Immature natural killer cell (primary cell): ENCODE data around the gene SLC27A1. TPM values are rescaled to one million over a fixed set of nuclear protein-coding genes. Genes with fewer than 3 reads are reported as not detected.

Source experiments
- DNase-seq, 3 donors: peaks; one replicate each; pipeline ENCODE4 v3.0.0; 2022; ENCODE audit warnings: mixed read lengths in 1 of 3
- H3K27ac Mint-ChIP-seq, 6 donors: one replicate each; pipeline ENCODE4 v1.8.0; 2020; ENCODE audit warnings: mixed read lengths in 6 of 6, mild to moderate bottlenecking in 5 of 6, inconsistent platforms in 4 of 6, moderate library complexity in 3 of 6
- H3K27me3 Mint-ChIP-seq, 3 donors: one replicate each; pipeline ENCODE4 v1.8.0; 2020 to 2021; ENCODE audit warnings: low read depth in 3 of 3, mild to moderate bottlenecking in 3 of 3, mixed read lengths in 3 of 3, moderate library complexity in 3 of 3, inconsistent platforms in 1 of 3
- H3K36me3 Mint-ChIP-seq, 3 donors: one replicate each; pipeline ENCODE4 v1.8.0; 2020; ENCODE audit warnings: mixed read lengths in 3 of 3, inconsistent platforms in 2 of 3, mild to moderate bottlenecking in 2 of 3
- H3K4me1 Mint-ChIP-seq, 2 donors: one replicate each; pipeline ENCODE4 v1.8.0; 2020; ENCODE audit warnings: inconsistent platforms in 2 of 2, mild to moderate bottlenecking in 2 of 2, mixed read lengths in 2 of 2, moderate library complexity in 1 of 2
- H3K4me3 Mint-ChIP-seq, 5 donors: one replicate each; pipeline ENCODE4 v1.8.0; 2020; ENCODE audit warnings: mild to moderate bottlenecking in 5 of 5, mixed read lengths in 5 of 5, inconsistent platforms in 3 of 5, moderate library complexity in 3 of 5
- H3K9me3 Mint-ChIP-seq, 6 donors: one replicate each; pipeline ENCODE4 v1.8.0; 2020; ENCODE audit warnings: mild to moderate bottlenecking in 6 of 6, mixed read lengths in 6 of 6, inconsistent platforms in 4 of 6, moderate library complexity in 3 of 6
- polyA plus RNA-seq, 3 donors: library from polyadenylated mRNA; unstranded; fragments of 300-500 nt; fragmentation: Illumina TruSeq; gene quantifications; one replicate each; pipeline ENCODE4 v1.2.3, GENCODE V29; 2021

The SLC27A1 gene
- polyA plus RNA-seq, 3 donors from 2014 or later, result 9.7 to 15.9 (median 15.3) TPM

- Mint-ChIP-seq H3K27me3 (peaks cover 0 to 7% (median 3%) of the 10 kb centered on the region in 3 donors), H3K36me3 (no peaks in the 10 kb centered on the region), H3K4me3 (no peak overlapping the region), H3K9me3 (no peaks in the 10 kb centered on the region), H3K27ac (no peak overlapping the region), H3K4me1 (peaks cover 16 to 20% of the 10 kb centered on the region in 2 donors)
- DNase-seq, result no peak
Measured at GRCh38 chr19:17534767-17535166, 64.4 kb downstream of the SLC27A1 start.

GRCh38 chr19:17536955-17537354 is 66.6 kb downstream of the SLC27A1 start:
- Mint-ChIP-seq H3K4me1 (peaks cover 25% of the 10 kb centered on the region in 2 donors), H3K36me3 (no peaks in the 10 kb centered on the region), H3K27me3 (peaks cover 0 to 6% (median 6%) of the 10 kb centered on the region in 3 donors), H3K4me3 (no peak overlapping the region), H3K27ac (no peak overlapping the region), H3K9me3 (no peaks in the 10 kb centered on the region)
- no peak for DNase-seq

- H3K27me3 Mint-ChIP-seq, result peaks cover 3 to 6% (median 6%) of the 10 kb centered on the region in 3 donors
- H3K9me3 Mint-ChIP-seq, result no peaks in the 10 kb centered on the region
- peak overlapping the region; percentile 76 to 90 (median 82) for H3K4me3 Mint-ChIP-seq
- peaks cover 25% of the 10 kb centered on the region in 2 donors for H3K4me1 Mint-ChIP-seq
- DNase-seq, result peak in 1 of 3 donors; percentile 14
- peak overlapping the region in 4 of 6 donors; percentile 23 to 58 (median 48) for H3K27ac Mint-ChIP-seq
- H3K36me3 Mint-ChIP-seq, result no peaks in the 10 kb centered on the region
Measured at GRCh38 chr19:17538684-17539237, 68.4 kb downstream of the SLC27A1 start.

GRCh38 chr19:17539238-17540117 is 69.2 kb downstream of the SLC27A1 start:
- Mint-ChIP-seq H3K4me3 (peak overlapping the region; percentile 87 to 92 (median 90)), H3K36me3 (no peaks in the 10 kb centered on the region), H3K27ac (peak overlapping the region; percentile 60 to 86 (median 80)), H3K27me3 (peaks cover 3 to 6% (median 6%) of the 10 kb centered on the region in 3 donors), H3K9me3 (no peaks in the 10 kb centered on the region), H3K4me1 (peaks cover 25% of the 10 kb centered on the region in 2 donors)
- peak; percentile 96 for DNase-seq

- Mint-ChIP-seq H3K27me3 (peaks cover 3 to 6% (median 6%) of the 10 kb centered on the region in 3 donors), H3K27ac (peak overlapping the region in 1 of 6 donors; percentile 28), H3K36me3 (no peaks in the 10 kb centered on the region), H3K9me3 (no peaks in the 10 kb centered on the region), H3K4me1 (peaks cover 25% of the 10 kb centered on the region in 2 donors), H3K4me3 (no peak overlapping the region)
- no peak for DNase-seq
Measured at GRCh38 chr19:17540174-17540573, 69.8 kb downstream of the SLC27A1 start.

- H3K4me3 Mint-ChIP-seq, result peak overlapping the region in 3 of 5 donors; percentile 18 to 72 (median 28)
- H3K9me3 Mint-ChIP-seq, result no peaks in the 10 kb centered on the region
- DNase-seq, result no peak
- H3K4me1 Mint-ChIP-seq, result peaks cover 25% of the 10 kb centered on the region in 2 donors
- peaks cover 3 to 8% (median 6%) of the 10 kb centered on the region in 3 donors for H3K27me3 Mint-ChIP-seq
- H3K27ac Mint-ChIP-seq, result peak overlapping the region; percentile 28 to 88 (median 64)
- H3K36me3 Mint-ChIP-seq, result no peaks in the 10 kb centered on the region
Measured at GRCh38 chr19:17541184-17541759, 70.9 kb downstream of the SLC27A1 start.

GRCh38 chr19:17542042-17542441 is 71.7 kb downstream of the SLC27A1 start:
- H3K27me3 Mint-ChIP-seq, result peaks cover 3 to 8% (median 5%) of the 10 kb centered on the region in 3 donors
- no peaks in the 10 kb centered on the region for H3K36me3 Mint-ChIP-seq
- peaks cover 25% of the 10 kb centered on the region in 2 donors for H3K4me1 Mint-ChIP-seq
- H3K9me3 Mint-ChIP-seq, result no peaks in the 10 kb centered on the region
- H3K27ac Mint-ChIP-seq, result no peak overlapping the region
- no peak overlapping the region for H3K4me3 Mint-ChIP-seq
- no peak for DNase-seq

- no peak overlapping the region for H3K4me3 Mint-ChIP-seq
- no peaks in the 10 kb centered on the region for H3K36me3 Mint-ChIP-seq
- peaks cover 19 to 25% of the 10 kb centered on the region in 2 donors for H3K4me1 Mint-ChIP-seq
- DNase-seq, result no peak
- H3K9me3 Mint-ChIP-seq, result no peaks in the 10 kb centered on the region
- peak overlapping the region in 1 of 6 donors; percentile 50 for H3K27ac Mint-ChIP-seq
- peaks cover 3 to 8% (median 5%) of the 10 kb centered on the region in 3 donors for H3K27me3 Mint-ChIP-seq
Measured at GRCh38 chr19:17542793-17543582, 72.7 kb downstream of the SLC27A1 start.

GRCh38 chr19:17543986-17544385 is 73.7 kb downstream of the SLC27A1 start:
- Mint-ChIP-seq H3K4me1 (peaks cover 11 to 17% of the 10 kb centered on the region in 2 donors), H3K9me3 (no peaks in the 10 kb centered on the region), H3K27me3 (peaks cover 3 to 6% (median 3%) of the 10 kb centered on the region in 3 donors), H3K27ac (no peak overlapping the region), H3K36me3 (no peaks in the 10 kb centered on the region), H3K4me3 (no peak overlapping the region)
- no peak for DNase-seq

GRCh38 chr19:17544418-17544817 is 74.1 kb downstream of the SLC27A1 start:
- Mint-ChIP-seq H3K27ac (no peak overlapping the region), H3K4me1 (peaks cover 11 to 15% of the 10 kb centered on the region in 2 donors), H3K4me3 (no peak overlapping the region), H3K36me3 (no peaks in the 10 kb centered on the region), H3K27me3 (peaks cover 3 to 6% (median 3%) of the 10 kb centered on the region in 3 donors), H3K9me3 (no peaks in the 10 kb centered on the region)
- DNase-seq, result no peak

GRCh38 chr19:17548145-17548544 is 77.8 kb downstream of the SLC27A1 start:
- no peaks in the 10 kb centered on the region for H3K4me1 Mint-ChIP-seq
- DNase-seq, result no peak
- no peak overlapping the region for H3K27ac Mint-ChIP-seq
- H3K4me3 Mint-ChIP-seq, result no peak overlapping the region
- peaks cover 0 to 4% (median 0%) of the 10 kb centered on the region in 3 donors for H3K27me3 Mint-ChIP-seq
- H3K9me3 Mint-ChIP-seq, result no peaks in the 10 kb centered on the region
- no peaks in the 10 kb centered on the region for H3K36me3 Mint-ChIP-seq

- Mint-ChIP-seq H3K27ac (peak overlapping the region in 1 of 6 donors; percentile 22), H3K36me3 (no peaks in the 10 kb centered on the region), H3K4me1 (no peaks in the 10 kb centered on the region), H3K27me3 (peaks cover 0 to 4% (median 0%) of the 10 kb centered on the region in 3 donors), H3K4me3 (no peak overlapping the region), H3K9me3 (no peaks in the 10 kb centered on the region)
- no peak for DNase-seq
Measured at GRCh38 chr19:17549085-17549740, 78.9 kb downstream of the SLC27A1 start.
